Measurements from ENCODE around the gene CIAO2A. TPM values are rescaled to one million over a fixed set of nuclear protein-coding genes. Genes with fewer than 3 reads are reported as not detected.

Gene CIAO2A
- polyA plus RNA-seq, 1 donor from 2014 or later: 156 TPM

DNA sequence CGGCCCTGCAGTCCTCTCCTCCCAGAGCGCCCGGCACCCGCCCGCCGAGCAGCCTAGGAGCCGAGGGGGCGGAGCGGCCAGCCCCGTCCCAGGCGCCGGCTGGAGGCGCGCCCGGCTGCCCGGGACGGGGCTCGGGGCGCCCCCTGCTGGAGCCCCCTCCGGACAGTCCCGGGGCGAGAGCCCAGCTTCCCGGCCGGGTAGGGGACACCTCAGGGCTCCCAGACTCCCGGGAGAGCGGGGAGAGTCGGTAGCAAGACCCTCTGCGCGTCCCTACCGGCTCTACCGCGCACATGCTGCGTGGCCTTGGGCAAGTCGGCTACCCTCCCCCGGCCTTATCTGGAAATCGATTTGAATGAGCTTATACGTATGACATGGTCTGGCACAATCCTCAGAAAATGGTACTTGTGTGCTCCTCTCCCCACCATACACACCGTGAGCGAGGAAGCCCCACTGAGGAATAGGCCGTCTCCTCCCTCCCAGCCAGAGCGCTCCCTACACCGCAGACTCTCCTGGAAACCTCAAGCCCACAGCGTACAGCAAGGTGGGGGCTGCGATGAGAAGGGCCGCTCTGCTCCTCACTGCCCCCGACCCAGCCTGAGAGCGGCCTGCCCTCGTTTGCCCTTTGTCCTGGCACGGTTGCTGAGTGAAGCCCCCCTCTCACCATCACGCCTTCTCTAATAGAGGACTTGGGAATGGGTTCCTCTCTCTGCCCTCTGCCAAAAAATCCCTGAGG, 47.1 kb downstream of the CIAO2A start, which contains the start of gene DAPK2:
Gene DAPK2, minus strand, starts transcription at position 65 of the 733 bp plus-strand sequence. CDS start 6,224 bp downstream, outside the sequence.
- H2AFZ ChIP-seq (ENCODE audit: low read depth, low read length): no peak within 1 kb of the TSS
- no peaks in the 10 kb centered on the region for H3K9me2 ChIP-seq (ENCODE audit: insufficient read depth, low read length)
- H3K9me3 ChIP-seq (ENCODE audit: low read length): no peaks in the 10 kb centered on the region
- TF ChIP-seq TAF1 (IDR thresholded peaks at IDR 0.05; ENCODE audit: low read depth): no peak
- TF ChIP-seq SMC3 (conservative IDR thresholded peaks at IDR 0.05; ENCODE audit: poor library complexity): peak; percentile 66
- TF ChIP-seq EP300 (conservative IDR thresholded peaks at IDR 0.05; ENCODE audit: poor library complexity, severe bottlenecking): no peak
- TF ChIP-seq, protein P1, sequence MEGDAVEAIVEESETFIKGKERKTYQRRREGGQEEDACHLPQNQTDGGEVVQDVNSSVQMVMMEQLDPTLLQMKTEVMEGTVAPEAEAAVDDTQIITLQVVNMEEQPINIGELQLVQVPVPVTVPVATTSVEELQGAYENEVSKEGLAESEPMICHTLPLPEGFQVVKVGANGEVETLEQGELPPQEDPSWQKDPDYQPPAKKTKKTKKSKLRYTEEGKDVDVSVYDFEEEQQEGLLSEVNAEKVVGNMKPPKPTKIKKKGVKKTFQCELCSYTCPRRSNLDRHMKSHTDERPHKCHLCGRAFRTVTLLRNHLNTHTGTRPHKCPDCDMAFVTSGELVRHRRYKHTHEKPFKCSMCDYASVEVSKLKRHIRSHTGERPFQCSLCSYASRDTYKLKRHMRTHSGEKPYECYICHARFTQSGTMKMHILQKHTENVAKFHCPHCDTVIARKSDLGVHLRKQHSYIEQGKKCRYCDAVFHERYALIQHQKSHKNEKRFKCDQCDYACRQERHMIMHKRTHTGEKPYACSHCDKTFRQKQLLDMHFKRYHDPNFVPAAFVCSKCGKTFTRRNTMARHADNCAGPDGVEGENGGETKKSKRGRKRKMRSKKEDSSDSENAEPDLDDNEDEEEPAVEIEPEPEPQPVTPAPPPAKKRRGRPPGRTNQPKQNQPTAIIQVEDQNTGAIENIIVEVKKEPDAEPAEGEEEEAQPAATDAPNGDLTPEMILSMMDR (IDR thresholded peaks at IDR 0.05; ENCODE audit: poor library complexity, severe bottlenecking): peak; percentile 75
- no peak for TF ChIP-seq EZH2 (IDR thresholded peaks at IDR 0.05; ENCODE audit: borderline replicate concordance, insufficient read depth, low read length, poor library complexity, severe bottlenecking)
- TF ChIP-seq, protein P2, sequence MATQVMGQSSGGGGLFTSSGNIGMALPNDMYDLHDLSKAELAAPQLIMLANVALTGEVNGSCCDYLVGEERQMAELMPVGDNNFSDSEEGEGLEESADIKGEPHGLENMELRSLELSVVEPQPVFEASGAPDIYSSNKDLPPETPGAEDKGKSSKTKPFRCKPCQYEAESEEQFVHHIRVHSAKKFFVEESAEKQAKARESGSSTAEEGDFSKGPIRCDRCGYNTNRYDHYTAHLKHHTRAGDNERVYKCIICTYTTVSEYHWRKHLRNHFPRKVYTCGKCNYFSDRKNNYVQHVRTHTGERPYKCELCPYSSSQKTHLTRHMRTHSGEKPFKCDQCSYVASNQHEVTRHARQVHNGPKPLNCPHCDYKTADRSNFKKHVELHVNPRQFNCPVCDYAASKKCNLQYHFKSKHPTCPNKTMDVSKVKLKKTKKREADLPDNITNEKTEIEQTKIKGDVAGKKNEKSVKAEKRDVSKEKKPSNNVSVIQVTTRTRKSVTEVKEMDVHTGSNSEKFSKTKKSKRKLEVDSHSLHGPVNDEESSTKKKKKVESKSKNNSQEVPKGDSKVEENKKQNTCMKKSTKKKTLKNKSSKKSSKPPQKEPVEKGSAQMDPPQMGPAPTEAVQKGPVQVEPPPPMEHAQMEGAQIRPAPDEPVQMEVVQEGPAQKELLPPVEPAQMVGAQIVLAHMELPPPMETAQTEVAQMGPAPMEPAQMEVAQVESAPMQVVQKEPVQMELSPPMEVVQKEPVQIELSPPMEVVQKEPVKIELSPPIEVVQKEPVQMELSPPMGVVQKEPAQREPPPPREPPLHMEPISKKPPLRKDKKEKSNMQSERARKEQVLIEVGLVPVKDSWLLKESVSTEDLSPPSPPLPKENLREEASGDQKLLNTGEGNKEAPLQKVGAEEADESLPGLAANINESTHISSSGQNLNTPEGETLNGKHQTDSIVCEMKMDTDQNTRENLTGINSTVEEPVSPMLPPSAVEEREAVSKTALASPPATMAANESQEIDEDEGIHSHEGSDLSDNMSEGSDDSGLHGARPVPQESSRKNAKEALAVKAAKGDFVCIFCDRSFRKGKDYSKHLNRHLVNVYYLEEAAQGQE (IDR thresholded peaks at IDR 0.05; ENCODE audit: borderline replicate concordance): no peak
- no peak for TF ChIP-seq MXI1 (conservative IDR thresholded peaks at IDR 0.05; ENCODE audit: poor library complexity, severe bottlenecking)
- peak; percentile 49 for TF ChIP-seq RAD21 (conservative IDR thresholded peaks at IDR 0.05)
- no peak for TF ChIP-seq POLR2AphosphoS5 (IDR thresholded peaks at IDR 0.05)
- H3K27ac ChIP-seq (ENCODE audit: low read length): no peak within 1 kb of the TSS
- no peaks in the 10 kb centered on the region for H3K79me2 ChIP-seq (replicated peaks; ENCODE audit: insufficient read depth, low read length)
- no peaks in the 10 kb centered on the region for H4K20me1 ChIP-seq (ENCODE audit: insufficient read depth)
- no peaks in the 10 kb centered on the region for H3F3A ChIP-seq (ENCODE audit: insufficient read depth, low read length, poor library complexity, severe bottlenecking)
- H3K36me3 ChIP-seq (ENCODE audit: insufficient read depth, low read length): no peaks in the 10 kb centered on the region
- peaks cover 16% of the 10 kb centered on the region for H3K27me3 ChIP-seq (ENCODE audit: insufficient read depth, low read depth, low read length)
- H3K9ac ChIP-seq (ENCODE audit: low read length): peak within 1 kb of the TSS; percentile 5
- H3K4me3 ChIP-seq (ENCODE audit: low read length): peak within 1 kb of the TSS; percentile 62
- no peak within 1 kb of the TSS for H3K4me2 ChIP-seq (ENCODE audit: low read length)

DNA sequence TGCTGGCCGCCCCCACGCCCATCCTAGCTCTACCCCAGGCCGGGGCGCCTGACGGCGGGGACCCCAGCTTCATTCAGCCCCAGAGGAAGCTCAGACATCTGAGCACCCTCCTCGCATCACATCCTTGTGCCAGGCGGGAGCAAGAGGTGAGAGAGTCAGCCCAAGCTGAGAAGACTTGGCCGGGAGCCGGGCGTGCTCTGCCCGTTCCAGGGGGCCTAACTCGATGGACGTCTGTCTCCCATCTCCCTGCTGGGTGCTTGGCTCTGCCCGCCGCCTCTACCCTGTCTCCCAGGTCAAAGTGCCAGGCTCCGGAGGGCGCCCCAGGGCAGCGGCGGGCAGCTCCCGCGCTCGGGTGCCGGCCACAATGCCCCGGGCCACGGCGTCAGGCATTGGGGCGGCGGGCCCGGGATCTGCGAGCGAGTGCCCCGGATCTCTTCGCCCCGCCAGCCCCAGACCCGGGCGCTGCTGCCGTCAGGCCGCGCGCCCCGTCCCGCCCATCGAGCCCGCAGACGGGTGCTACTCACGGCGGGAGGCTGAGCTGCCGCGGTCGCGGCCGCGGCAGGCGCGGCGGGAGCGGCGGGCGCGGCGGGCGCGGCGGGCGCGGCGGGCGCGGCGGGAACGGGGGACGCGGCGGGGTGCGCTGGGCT, 47.7 kb downstream of the CIAO2A start:
- Histone ChIP-seq H3K9me3 (ENCODE audit: low read length) (no peaks in the 10 kb centered on the region), H3K79me2 (replicated peaks; ENCODE audit: insufficient read depth, low read length) (no peaks in the 10 kb centered on the region), H2AFZ (ENCODE audit: low read depth, low read length) (no peak overlapping the region), H4K20me1 (ENCODE audit: insufficient read depth) (no peaks in the 10 kb centered on the region), H3K4me2 (ENCODE audit: low read length) (no peak overlapping the region), H3K27ac (ENCODE audit: low read length) (no peak overlapping the region), H3K9ac (ENCODE audit: low read length) (no peak overlapping the region), H3K9me2 (ENCODE audit: insufficient read depth, low read length) (no peaks in the 10 kb centered on the region), H3K4me3 (ENCODE audit: low read length) (peak overlapping the region; percentile 54), H3K36me3 (ENCODE audit: insufficient read depth, low read length) (no peaks in the 10 kb centered on the region), H3K27me3 (ENCODE audit: insufficient read depth, low read depth, low read length) (peaks cover 16% of the 10 kb centered on the region), H3F3A (ENCODE audit: insufficient read depth, low read length, poor library complexity, severe bottlenecking) (no peaks in the 10 kb centered on the region)
- TF ChIP-seq, protein P2 (IDR thresholded peaks at IDR 0.05; ENCODE audit: borderline replicate concordance): no peak
- TF ChIP-seq TAF1 (IDR thresholded peaks at IDR 0.05; ENCODE audit: low read depth) (no peak), EP300 (conservative IDR thresholded peaks at IDR 0.05; ENCODE audit: poor library complexity, severe bottlenecking) (no peak), RAD21 (conservative IDR thresholded peaks at IDR 0.05) (no peak), SMC3 (conservative IDR thresholded peaks at IDR 0.05; ENCODE audit: poor library complexity) (no peak), POLR2AphosphoS5 (IDR thresholded peaks at IDR 0.05) (no peak), MXI1 (conservative IDR thresholded peaks at IDR 0.05; ENCODE audit: poor library complexity, severe bottlenecking) (no peak), EZH2 (IDR thresholded peaks at IDR 0.05; ENCODE audit: borderline replicate concordance, insufficient read depth, low read length, poor library complexity, severe bottlenecking) (no peak)
- TF ChIP-seq, protein P1 (IDR thresholded peaks at IDR 0.05; ENCODE audit: poor library complexity, severe bottlenecking): no peak

Measured in neural cell (in vitro differentiated cells).